ENCODE measurements around the gene PHGDH.
"Not testable (repeated sequence)": the region's sequence is repeated elsewhere in the genome, so short reads cannot be mapped to it uniquely, and the experiment has no call there.

The PHGDH gene

GRCh38 chr1:119700326-119700725 is 11.4 kb upstream of the PHGDH start:
- no peak for DNase-seq (ENCODE audit: low read depth)

- DNase-seq (ENCODE audit: low read depth): no peak
Measured at GRCh38 chr1:119701659-119702058, 10.1 kb upstream of the PHGDH start.

GRCh38 chr1:119702384-119702783 is 9.3 kb upstream of the PHGDH start:
- DNase-seq (ENCODE audit: low read depth): no peak

- DNase-seq (ENCODE audit: low read depth): no peak
Measured at GRCh38 chr1:119703666-119704450, 7.9 kb upstream of the PHGDH start.

GRCh38 chr1:119706599-119706998 is 5.1 kb upstream of the PHGDH start:
- not testable (repeated sequence) for DNase-seq (ENCODE audit: low read depth)

GRCh38 chr1:119711356-119711803 is 354 bp upstream of the PHGDH start:
- DNase-seq (ENCODE audit: low read depth): not testable (repeated sequence)

GRCh38 chr1:119712342-119713038 is 756 bp downstream of the PHGDH start:
- DNase-seq (ENCODE audit: low read depth): peak; percentile 52

- no peak for DNase-seq (ENCODE audit: low read depth)
Measured at GRCh38 chr1:119713039-119713748, 1.5 kb downstream of the PHGDH start.

- no peak for DNase-seq (ENCODE audit: low read depth)
Measured at GRCh38 chr1:119713749-119714456, 2.2 kb downstream of the PHGDH start.

- no peak for DNase-seq (ENCODE audit: low read depth)
Measured at GRCh38 chr1:119714583-119714982, 2.8 kb downstream of the PHGDH start.

GRCh38 chr1:119715542-119715941 is 3.8 kb downstream of the PHGDH start:
- DNase-seq (ENCODE audit: low read depth): no peak

- DNase-seq (ENCODE audit: low read depth): no peak
Measured at GRCh38 chr1:119718409-119718808, 6.7 kb downstream of the PHGDH start.

GRCh38 chr1:119718972-119719371 is 7.2 kb downstream of the PHGDH start:
- DNase-seq (ENCODE audit: low read depth): no peak

- no peak for DNase-seq (ENCODE audit: low read depth)
Measured at GRCh38 chr1:119720866-119721440, 9.2 kb downstream of the PHGDH start.

GRCh38 chr1:119721896-119722295 is 10.2 kb downstream of the PHGDH start:
- DNase-seq (ENCODE audit: low read depth): no peak

- no peak for DNase-seq (ENCODE audit: low read depth)
Measured at GRCh38 chr1:119724611-119725218, 13.0 kb downstream of the PHGDH start.

- no peak for DNase-seq (ENCODE audit: low read depth)
Measured at GRCh38 chr1:119725626-119726025, 13.9 kb downstream of the PHGDH start.

- DNase-seq (ENCODE audit: low read depth): no peak
Measured at GRCh38 chr1:119727991-119728390, 16.3 kb downstream of the PHGDH start.

- no peak for DNase-seq (ENCODE audit: low read depth)
Measured at GRCh38 chr1:119729044-119729443, 17.3 kb downstream of the PHGDH start.

GRCh38 chr1:119731060-119731459 is 19.3 kb downstream of the PHGDH start:
- DNase-seq (ENCODE audit: low read depth): no peak

- DNase-seq (ENCODE audit: low read depth): no peak
Measured at GRCh38 chr1:119731741-119732430, 20.2 kb downstream of the PHGDH start.
